Umbilical cord (tissue), 2 donors: ENCODE data around the gene LGSN. TPM values are rescaled to one million over a fixed set of nuclear protein-coding genes. Genes with fewer than 3 reads are reported as not detected.
"Not testable (repeated sequence)": the region's sequence is repeated elsewhere in the genome, so short reads cannot be mapped to it uniquely, and the experiment has no call there.

Source experiments
- DNase-seq: peaks from one replicate; pipeline ENCODE4 v3.0.0-alpha.2; 2015; ENCODE audit warnings: low spot score
- total RNA-seq: library from RNA; depleted of rRNA; stranded (reverse); fragments of >200 nt; gene quantifications from one replicate; pipeline ENCODE4 v1.2.3, GENCODE V29; 2014; ENCODE audit warnings: low replicate concordance; ENCODE audit not compliant: insufficient read depth

LGSN gene
- total RNA-seq, 1 donor from 2014 or later, result 4.1 TPM

- DNase-seq, result no peak
These were observed 73.9 kb downstream of the LGSN start for GRCh38 chr6:63245909-63246308.

- DNase-seq, result no peak
These were observed 74.4 kb downstream of the LGSN start for GRCh38 chr6:63245420-63245819.

- DNase-seq, result no peak
These were observed 83.4 kb downstream of the LGSN start for GRCh38 chr6:63236398-63236817.

GRCh38 chr6:63230511-63230910 is 89.3 kb downstream of the LGSN start:
- DNase-seq, result not testable (repeated sequence)

GRCh38 chr6:63230027-63230426 is 89.8 kb downstream of the LGSN start:
- DNase-seq, result not testable (repeated sequence)

GRCh38 chr6:63227928-63228894 is 91.6 kb downstream of the LGSN start:
- DNase-seq, result not testable (repeated sequence)

GRCh38 chr6:63225987-63226386 is 93.8 kb downstream of the LGSN start:
- DNase-seq, result not testable (repeated sequence)

Other genes with a start within 250 kb of the LGSN start
- gene FKBP1C, start 108.5 kb downstream of the LGSN start, total RNA-seq, result not detected